NCI-H2107 treated with DMSO at 0.1 percent for 48 hours (cell line): ENCODE data around the gene SIL1.
"Not testable (repeated sequence)": the region's sequence is repeated elsewhere in the genome, so short reads cannot be mapped to it uniquely, and the experiment has no call there.

Source experiments
- DNase-seq: peaks from one replicate; lab custom pipeline; 2025; ENCODE audit not compliant: unreplicated experiment; lab: John Stamatoyannopoulos, UW

SIL1 gene

DNA sequence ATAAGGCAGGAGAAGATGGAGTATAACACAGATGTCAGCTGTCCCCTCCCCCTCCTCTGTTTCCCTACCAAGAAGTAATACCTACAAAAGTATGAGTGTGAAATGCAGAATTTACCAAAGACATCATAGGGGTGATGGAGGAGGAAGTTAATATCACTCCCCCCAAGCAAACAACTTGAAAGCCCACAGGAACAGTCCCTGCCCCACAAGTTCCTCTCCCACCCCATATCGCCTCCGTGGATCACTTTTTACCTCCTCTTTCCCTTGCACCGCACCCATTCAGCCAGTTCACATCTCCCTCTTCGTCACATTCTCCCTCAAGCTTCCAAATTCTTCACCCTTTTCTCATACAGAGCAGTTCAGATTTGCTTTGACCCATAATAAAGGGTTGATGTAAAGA is 7.0 kb upstream of the SIL1 start:
- DNase-seq = no peak

DNA sequence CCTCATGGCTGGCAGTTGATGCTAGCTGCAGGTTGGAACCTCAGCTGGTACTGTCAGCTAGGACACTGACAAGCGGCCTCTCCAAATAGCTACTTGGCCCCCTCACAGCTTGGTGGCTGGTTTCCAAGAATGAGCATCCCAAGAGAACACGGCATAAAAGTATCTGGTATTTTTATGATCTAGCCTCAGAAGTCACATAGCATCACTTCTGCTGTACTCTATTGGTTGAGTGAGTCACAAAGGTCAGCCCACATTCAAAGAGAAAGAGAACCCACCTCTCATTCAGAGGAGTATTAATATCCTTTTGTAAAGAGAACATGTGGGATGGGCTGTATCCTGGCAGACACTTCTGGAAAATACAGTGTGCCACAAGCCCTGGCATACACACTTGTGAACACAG is 6.0 kb upstream of the SIL1 start:
- no peak for DNase-seq

GRCh38 chr5:139199321-139199720 is 1.2 kb upstream of the SIL1 start:
- DNase-seq = no peak

GRCh38 chr5:139196296-139196956 is 1.7 kb downstream of the SIL1 start:
- no peak for DNase-seq

DNA sequence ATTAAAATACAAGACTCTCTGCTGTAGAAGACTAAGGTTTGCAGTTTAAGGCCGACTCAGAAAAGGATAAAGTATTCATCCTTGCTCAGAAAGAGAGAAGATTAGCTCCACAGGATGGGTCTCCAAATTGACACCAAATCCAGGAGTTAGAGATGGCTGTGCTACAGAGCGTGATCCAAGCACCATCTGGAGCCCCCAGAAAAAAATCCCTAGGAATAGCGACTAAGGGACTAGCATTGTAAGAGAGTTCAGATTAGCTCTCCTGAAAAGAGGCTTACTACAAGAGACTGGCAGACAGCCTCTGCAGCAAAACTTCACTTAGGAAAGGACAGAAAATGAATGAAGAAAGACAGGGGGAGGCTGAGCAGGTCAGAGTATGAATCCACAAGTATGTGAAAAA is 3.7 kb downstream of the SIL1 start:
- DNase-seq = no peak

DNA sequence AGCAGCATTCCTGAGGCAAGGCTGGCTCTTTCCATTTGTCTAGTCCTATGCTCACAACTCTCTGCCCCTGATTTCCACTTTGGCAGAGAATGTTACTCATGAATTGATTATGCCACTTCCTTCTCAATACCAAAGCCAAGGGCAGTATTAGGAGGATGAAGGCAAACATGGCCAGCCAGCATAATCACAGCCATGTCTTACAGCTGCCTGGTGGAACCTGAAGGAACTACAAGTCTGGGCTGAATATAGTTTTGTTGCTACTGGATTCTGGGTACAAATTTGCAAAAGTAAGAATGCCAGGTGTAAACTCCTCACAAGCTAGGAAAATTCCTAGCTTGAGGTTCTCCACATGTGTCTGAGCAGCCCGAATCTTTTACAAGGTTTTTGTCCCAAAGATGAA is 4.2 kb downstream of the SIL1 start:
- DNase-seq = no peak

DNA sequence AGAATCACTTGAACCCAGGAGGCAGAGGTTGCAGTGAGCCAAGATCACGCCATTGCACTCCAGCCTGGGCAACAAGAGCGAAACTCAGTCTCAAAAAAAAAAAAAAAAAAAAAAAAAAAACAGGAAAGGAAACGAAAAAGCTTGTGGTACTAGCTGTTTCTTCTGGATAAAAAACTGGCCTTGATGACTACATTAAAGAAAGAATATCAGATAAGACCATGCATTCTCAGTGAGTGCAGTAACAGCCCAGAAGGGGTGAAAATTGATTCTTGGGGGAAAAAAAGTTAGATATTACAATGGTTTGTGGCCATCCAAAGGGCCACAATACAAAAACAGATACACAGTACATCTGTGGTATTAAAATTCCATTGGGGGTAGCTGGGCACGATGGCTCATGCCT is 5.3 kb downstream of the SIL1 start:
- not testable (repeated sequence) for DNase-seq

DNA sequence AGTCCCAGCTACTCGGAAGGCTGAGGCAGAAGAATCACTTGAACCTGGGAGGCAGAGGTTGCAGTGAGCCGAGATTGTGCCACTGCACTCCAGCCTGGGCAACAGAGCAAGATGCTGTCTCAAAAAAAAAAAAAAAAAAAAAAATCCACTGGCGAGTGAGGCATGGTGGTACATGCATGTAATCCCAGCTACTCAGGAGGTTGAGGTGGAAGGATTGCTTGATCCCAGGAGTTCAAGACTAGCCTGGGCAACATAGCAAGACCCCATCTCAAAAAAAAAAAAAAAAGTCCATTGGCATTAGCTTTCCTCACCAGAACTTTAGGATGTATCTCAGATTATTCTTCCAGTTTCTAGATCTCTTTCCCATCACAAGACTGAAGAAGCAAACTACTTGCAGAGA is 6.2 kb downstream of the SIL1 start:
- DNase-seq = not testable (repeated sequence)

- no peak for DNase-seq
Measured at GRCh38 chr5:139190125-139190524, 8.0 kb downstream of the SIL1 start.

- DNase-seq = no peak
Measured at GRCh38 chr5:139188558-139189270, 9.5 kb downstream of the SIL1 start.

- no peak for DNase-seq
Measured at GRCh38 chr5:139186752-139187326, 11.3 kb downstream of the SIL1 start.

GRCh38 chr5:139186261-139186660 is 11.9 kb downstream of the SIL1 start:
- DNase-seq = no peak

- no peak for DNase-seq
Measured at GRCh38 chr5:139185589-139185988, 12.6 kb downstream of the SIL1 start.

DNA sequence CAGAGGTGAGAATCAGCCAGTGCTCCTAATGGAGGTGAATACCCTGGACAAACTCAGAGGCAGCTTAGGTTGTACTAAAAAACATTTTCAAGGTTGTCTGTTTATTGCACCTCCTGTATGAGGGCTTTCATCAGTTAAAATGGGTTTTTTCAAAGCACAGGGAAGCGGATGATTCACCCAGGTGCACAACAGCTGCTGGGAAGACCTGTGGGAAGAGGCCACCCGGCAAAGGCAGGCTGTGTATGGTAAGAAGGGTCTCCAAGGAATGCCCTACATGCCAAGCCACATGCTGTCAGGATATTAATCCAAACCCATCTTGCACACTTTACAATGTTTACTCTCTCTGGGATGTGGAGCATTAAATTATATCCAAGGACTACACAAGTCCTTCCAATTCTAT is 14.7 kb downstream of the SIL1 start:
- DNase-seq = peak; percentile 14

DNA sequence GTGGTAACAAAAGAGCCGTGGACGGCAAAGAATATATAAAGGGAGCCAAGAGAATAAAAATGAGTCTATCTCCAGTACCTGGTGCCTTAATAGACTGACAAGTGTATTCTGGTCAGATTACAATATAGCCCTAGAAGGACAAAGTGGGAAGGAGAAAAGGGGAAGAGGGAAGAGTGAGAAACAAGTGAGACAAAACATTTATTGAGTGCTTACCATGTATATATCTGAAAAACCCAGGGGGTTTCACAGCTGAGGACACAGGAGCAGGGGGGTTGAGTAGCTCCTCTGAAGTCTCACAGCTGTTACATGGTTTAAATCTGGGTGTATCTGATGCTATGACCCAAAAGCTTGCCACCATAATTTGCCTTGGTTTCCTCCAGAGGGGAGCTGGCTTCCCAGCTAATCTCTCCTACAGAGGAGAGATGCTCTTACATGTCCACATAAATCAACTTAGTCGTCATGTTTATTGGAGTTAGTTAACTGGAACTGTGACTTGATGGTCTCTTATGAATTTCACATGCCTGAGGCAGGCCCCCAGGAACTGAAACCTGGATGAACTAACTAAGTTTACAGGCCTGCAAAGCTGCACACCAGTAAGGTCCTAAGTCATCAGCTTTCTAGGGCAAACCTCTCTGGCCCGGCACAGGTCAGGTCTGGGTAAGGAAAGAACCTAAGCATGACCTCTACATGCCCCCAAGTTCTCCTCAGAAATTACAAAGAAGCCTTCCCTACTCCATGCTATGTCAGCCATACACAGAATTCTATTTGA is 15.5 kb downstream of the SIL1 start:
- DNase-seq = no peak

DNA sequence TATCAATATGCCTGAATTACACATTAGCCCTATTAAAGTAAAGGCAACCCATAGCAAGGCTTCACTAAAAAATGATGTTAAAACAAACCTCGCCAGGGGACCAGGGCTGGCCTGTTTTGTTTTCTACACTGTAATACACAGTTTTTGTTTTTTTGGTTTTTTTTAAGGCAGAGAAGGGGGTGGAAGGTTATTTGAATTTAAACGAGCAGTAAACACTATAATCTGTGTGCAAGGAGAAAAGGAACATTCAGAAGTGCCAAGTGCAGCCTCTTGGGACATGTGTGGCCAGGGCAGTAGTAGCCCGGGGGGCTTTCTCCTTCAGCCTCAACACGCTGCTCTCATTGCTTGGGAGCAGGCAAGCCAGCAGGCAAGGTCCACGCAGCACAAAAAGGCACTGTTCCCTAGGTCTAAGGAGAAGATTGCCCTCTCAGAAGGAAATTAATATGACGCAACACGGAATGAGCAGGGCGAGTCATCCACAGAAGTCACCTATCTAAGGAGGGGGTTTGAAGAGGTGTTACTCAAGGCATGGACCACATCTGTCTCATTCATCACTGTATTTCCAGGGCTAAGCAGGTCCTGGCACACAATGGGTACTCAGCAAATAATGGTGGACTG is 16.2 kb downstream of the SIL1 start:
- no peak for DNase-seq

GRCh38 chr5:139181322-139181730 is 16.8 kb downstream of the SIL1 start:
- no peak for DNase-seq

- no peak for DNase-seq
Measured at GRCh38 chr5:139180850-139181249, 17.3 kb downstream of the SIL1 start.

DNA sequence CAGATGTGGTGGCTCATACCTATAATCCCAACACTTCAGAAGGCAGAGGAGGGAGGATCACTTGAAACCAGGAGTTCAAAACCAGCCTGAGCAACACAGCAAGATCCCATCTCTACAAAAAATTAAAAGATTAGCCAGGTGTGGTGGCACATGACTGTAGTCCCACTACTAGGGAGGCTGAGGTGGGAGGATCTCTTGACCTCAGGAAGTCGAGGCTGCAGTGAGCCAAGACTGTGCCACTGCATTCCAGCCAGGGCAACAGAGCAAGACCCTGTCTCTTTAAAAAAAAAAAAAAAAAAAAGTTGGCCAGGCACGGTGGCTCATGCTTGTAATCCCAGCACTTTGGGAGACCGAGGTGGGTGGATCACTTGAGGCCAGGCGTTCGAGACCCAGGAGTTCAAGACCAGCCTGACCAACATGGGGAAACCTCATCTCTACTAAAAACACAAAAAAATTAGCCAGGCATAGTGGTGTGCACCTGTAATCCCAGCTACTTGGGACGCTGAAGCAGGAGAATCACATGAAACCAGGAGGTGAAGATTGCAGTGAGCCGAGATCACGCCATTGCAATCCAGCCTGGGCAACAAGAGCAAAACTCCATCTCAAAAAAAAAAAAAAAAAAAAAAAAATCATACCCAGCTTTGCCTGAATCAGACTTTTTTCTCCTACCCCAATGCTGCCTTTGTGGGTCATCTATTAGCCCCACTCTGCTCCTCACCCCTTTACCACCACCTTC is 18.2 kb downstream of the SIL1 start:
- not testable (repeated sequence) for DNase-seq

DNA sequence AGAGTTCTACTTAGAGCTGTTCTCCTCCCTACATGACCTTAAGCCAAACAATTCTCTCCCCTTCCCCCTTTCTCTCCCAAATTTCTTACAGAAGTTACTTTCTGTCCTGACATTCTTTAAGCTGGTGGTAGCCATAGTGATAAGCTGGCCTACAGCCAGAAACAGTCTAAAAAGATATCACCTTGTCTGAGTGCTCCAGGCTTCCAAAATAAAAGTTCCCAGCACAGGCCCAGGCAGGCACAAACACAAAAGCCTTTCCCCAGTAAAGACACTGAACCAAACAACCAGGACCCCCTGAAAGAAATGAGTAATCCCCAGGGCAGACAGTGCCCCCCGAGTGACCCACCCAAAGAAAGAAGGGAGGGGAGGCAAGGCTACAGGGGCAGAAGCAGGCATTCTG is 19.2 kb downstream of the SIL1 start:
- peak; percentile 29 for DNase-seq

DNA sequence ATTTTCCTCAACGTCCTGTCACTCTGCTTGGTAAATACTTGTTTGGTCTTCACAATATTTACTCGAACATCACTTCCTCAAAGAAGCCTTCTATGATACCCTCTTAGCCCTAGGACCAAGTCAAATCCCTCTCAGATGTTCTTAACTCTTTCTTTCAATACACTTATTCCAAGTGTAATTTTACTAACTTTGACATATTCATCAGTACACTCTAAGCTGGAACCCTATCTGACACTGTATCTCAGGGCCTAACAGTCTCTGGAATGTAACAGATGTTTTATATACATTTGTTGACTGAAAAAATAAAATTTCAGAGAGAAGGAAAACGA is 19.6 kb downstream of the SIL1 start:
- no peak for DNase-seq
